Neural progenitor cell (in vitro differentiated cells): ENCODE measurements around the gene SCAMP2.

ENCODE experiments used
- EZH2 ChIP-seq: fragments of 200-600 bp; sonication (generic); IDR thresholded peaks from 2 replicates; pipeline ENCODE4 v1.6.1; 2017; ENCODE audit warnings: antibody characterized with exemption, mild to moderate bottlenecking, moderate library complexity
- EZH2phosphoT487 ChIP-seq: fragments of 200-600 bp; sonication (generic); IDR thresholded peaks from 2 replicates; pipeline ENCODE4 v1.6.1; 2017; ENCODE audit warnings: antibody characterized with exemption
- TF ChIP-seq, protein P1 (sequence below): fragments of 200-600 bp; sonication (generic); IDR thresholded peaks from 2 replicates; pipeline ENCODE4 v1.5.1; 2017; ENCODE audit warnings: antibody characterized with exemption, mild to moderate bottlenecking

- TF ChIP-seq, protein P1, sequence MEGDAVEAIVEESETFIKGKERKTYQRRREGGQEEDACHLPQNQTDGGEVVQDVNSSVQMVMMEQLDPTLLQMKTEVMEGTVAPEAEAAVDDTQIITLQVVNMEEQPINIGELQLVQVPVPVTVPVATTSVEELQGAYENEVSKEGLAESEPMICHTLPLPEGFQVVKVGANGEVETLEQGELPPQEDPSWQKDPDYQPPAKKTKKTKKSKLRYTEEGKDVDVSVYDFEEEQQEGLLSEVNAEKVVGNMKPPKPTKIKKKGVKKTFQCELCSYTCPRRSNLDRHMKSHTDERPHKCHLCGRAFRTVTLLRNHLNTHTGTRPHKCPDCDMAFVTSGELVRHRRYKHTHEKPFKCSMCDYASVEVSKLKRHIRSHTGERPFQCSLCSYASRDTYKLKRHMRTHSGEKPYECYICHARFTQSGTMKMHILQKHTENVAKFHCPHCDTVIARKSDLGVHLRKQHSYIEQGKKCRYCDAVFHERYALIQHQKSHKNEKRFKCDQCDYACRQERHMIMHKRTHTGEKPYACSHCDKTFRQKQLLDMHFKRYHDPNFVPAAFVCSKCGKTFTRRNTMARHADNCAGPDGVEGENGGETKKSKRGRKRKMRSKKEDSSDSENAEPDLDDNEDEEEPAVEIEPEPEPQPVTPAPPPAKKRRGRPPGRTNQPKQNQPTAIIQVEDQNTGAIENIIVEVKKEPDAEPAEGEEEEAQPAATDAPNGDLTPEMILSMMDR: no peak
- no peak for TF ChIP-seq EZH2
- TF ChIP-seq EZH2phosphoT487: no peak
These were observed 50.9 kb downstream of the SCAMP2 start for GRCh38 chr15:74822233-74822632.
